Neural cell (in vitro differentiated cells): ENCODE results near the gene MRTFA. TPM values are rescaled to one million over a fixed set of nuclear protein-coding genes. Genes with fewer than 3 reads are reported as not detected.

ENCODE experiments used
- H2AFZ ChIP-seq: fragments of 200-600, 300-800 bp; sonication (generic), shearing (Covaris generic); 2 replicates; pipeline ENCODE4 v1.6.0; 2014; ENCODE audit warnings: low read depth, mild to moderate bottlenecking, antibody characterized with exemption, low read length, moderate library complexity
- H3F3A ChIP-seq: fragments of 200-600 bp; shearing (Covaris generic); 2 replicates; pipeline ENCODE4 v1.6.1; 2016; ENCODE audit warnings: mild to moderate bottlenecking, moderate library complexity, mixed read lengths, antibody characterized with exemption, low read length; ENCODE audit not compliant: insufficient read depth, poor library complexity, severe bottlenecking
- H3K27ac ChIP-seq: fragments of 200-600, 300-800 bp; sonication (generic), shearing (Covaris generic); 2 replicates; pipeline ENCODE4 v1.5.1; 2014; ENCODE audit warnings: mild to moderate bottlenecking, low read length, moderate library complexity
- H3K27me3 ChIP-seq: fragments of 300-800, 200-600 bp; sonication (generic), shearing (Covaris generic); 2 replicates; pipeline ENCODE4 v1.6.0; 2014; ENCODE audit warnings: mild to moderate bottlenecking, low read depth, low read length, moderate library complexity; ENCODE audit not compliant: insufficient read depth
- H3K36me3 ChIP-seq: fragments of 300-800, 200-600 bp; sonication (generic), shearing (Covaris generic); 2 replicates; pipeline ENCODE4 v1.5.1; 2014; ENCODE audit warnings: mild to moderate bottlenecking, antibody characterized with exemption, low read length, moderate library complexity; ENCODE audit not compliant: insufficient read depth
- H3K4me2 ChIP-seq: fragments of 300-800, 200-600 bp; sonication (generic), shearing (Covaris generic); 2 replicates; pipeline ENCODE4 v1.6.0; 2014; ENCODE audit warnings: mild to moderate bottlenecking, low read length
- H3K4me3 ChIP-seq: fragments of 300-800, 200-600 bp; sonication (generic), shearing (Covaris generic); 2 replicates; pipeline ENCODE4 v1.5.1; 2014; ENCODE audit warnings: mild to moderate bottlenecking, low read length, moderate library complexity
- H3K79me2 ChIP-seq: fragments of 200-600 bp; shearing (Covaris generic); replicated peaks from 2 replicates; pipeline ENCODE4 v1.6.0; 2014; ENCODE audit warnings: mild to moderate bottlenecking, low read length, moderate library complexity; ENCODE audit not compliant: insufficient read depth
- H3K9ac ChIP-seq: fragments of 300-800, 200-600 bp; sonication (generic), shearing (Covaris generic); 2 replicates; pipeline ENCODE4 v1.6.1; 2016; ENCODE audit warnings: mild to moderate bottlenecking, low read length, mixed read lengths
- H3K9me2 ChIP-seq: fragments of 200-600 bp; shearing (Covaris generic); 2 replicates; pipeline ENCODE4 v1.6.1; 2016; ENCODE audit warnings: mild to moderate bottlenecking, low read length, mixed read lengths; ENCODE audit not compliant: insufficient read depth
- H3K9me3 ChIP-seq: fragments of 200-600, 300-800 bp; sonication (generic), shearing (Covaris generic); 2 replicates; pipeline ENCODE4 v1.6.1; 2016; ENCODE audit warnings: mild to moderate bottlenecking, mixed run types, low read length, moderate library complexity, mixed read lengths
- H4K20me1 ChIP-seq: fragments of 200-600 bp; shearing (Covaris generic); 2 replicates; pipeline ENCODE4 v1.6.1; 2016; ENCODE audit warnings: mild to moderate bottlenecking, mixed run types; ENCODE audit not compliant: insufficient read depth
- CTCF ChIP-seq: fragments of 450-650 bp; IDR thresholded peaks from 2 replicates; pipeline ENCODE4 v1.5.1; 2014; ENCODE audit warnings: antibody characterized with exemption, mild to moderate bottlenecking, moderate library complexity; ENCODE audit not compliant: poor library complexity, severe bottlenecking
- EP300 ChIP-seq: fragments of 450-650 bp; conservative IDR thresholded peaks from 2 replicates; pipeline ENCODE4 v1.6.1; 2014; ENCODE audit warnings: antibody characterized with exemption, mild to moderate bottlenecking, moderate library complexity; ENCODE audit not compliant: poor library complexity, severe bottlenecking
- EZH2 ChIP-seq: fragments of 200-600, 300-800 bp; shearing (Covaris generic), sonication (generic); IDR thresholded peaks from 2 replicates; pipeline ENCODE4 v1.6.1; 2014; ENCODE audit warnings: antibody characterized with exemption, low read length, borderline replicate concordance, mild to moderate bottlenecking; ENCODE audit not compliant: insufficient read depth, poor library complexity, severe bottlenecking
- MXI1 ChIP-seq: fragments of 450-650 bp; conservative IDR thresholded peaks from 2 replicates; pipeline ENCODE4 v1.6.1; 2014; ENCODE audit warnings: antibody characterized with exemption, mild to moderate bottlenecking; ENCODE audit not compliant: poor library complexity, severe bottlenecking
- POLR2AphosphoS5 ChIP-seq: IDR thresholded peaks from 2 replicates; pipeline ENCODE4 v1.6.1; 2012
- RAD21 ChIP-seq: fragments of 450-650 bp; conservative IDR thresholded peaks from 2 replicates; pipeline ENCODE4 v1.6.1; 2014; ENCODE audit warnings: antibody characterized with exemption, mild to moderate bottlenecking, moderate library complexity
- REST ChIP-seq: IDR thresholded peaks from 2 replicates; pipeline ENCODE4 v1.6.1; 2012; ENCODE audit warnings: borderline replicate concordance
- SMC3 ChIP-seq: fragments of 450-650 bp; conservative IDR thresholded peaks from 2 replicates; pipeline ENCODE4 v1.6.1; 2014; ENCODE audit warnings: antibody characterized with exemption, mild to moderate bottlenecking, moderate library complexity; ENCODE audit not compliant: poor library complexity
- TAF1 ChIP-seq: IDR thresholded peaks from 2 replicates; pipeline ENCODE4 v1.6.1; 2012; ENCODE audit warnings: low read depth
- polyA plus RNA-seq: library from polyadenylated mRNA; depleted of rRNA; stranded (reverse); fragments of >200 nt; gene quantifications from 2 replicates; pipeline ENCODE4 v1.2.3, GENCODE V29; 2014

The MRTFA gene
- polyA plus RNA-seq, 1 donor from 2014 or later, result 19.3 TPM

GRCh38 chr22:40423882-40424640 lies 212.5 kb downstream of the MRTFA start:
- Histone ChIP-seq H3K9me3 (no peaks in the 10 kb centered on the region), H3K79me2 (no peaks in the 10 kb centered on the region), H3F3A (no peaks in the 10 kb centered on the region), H4K20me1 (no peaks in the 10 kb centered on the region), H3K4me2 (no peak overlapping the region), H3K4me3 (no peak overlapping the region), H3K27ac (no peak overlapping the region), H2AFZ (no peak overlapping the region), H3K9me2 (no peaks in the 10 kb centered on the region), H3K36me3 (no peaks in the 10 kb centered on the region), H3K27me3 (no peaks in the 10 kb centered on the region), H3K9ac (no peak overlapping the region)
- TF ChIP-seq EP300, result no peak
- no peak for TF ChIP-seq REST
- TF ChIP-seq EZH2, result no peak
- TF ChIP-seq CTCF, result no peak
- no peak for TF ChIP-seq MXI1
- TF ChIP-seq SMC3, result no peak
- TF ChIP-seq TAF1, result no peak

- Histone ChIP-seq H3K27me3 (no peaks in the 10 kb centered on the region), H2AFZ (no peak overlapping the region), H3K36me3 (no peaks in the 10 kb centered on the region), H3K9me3 (no peaks in the 10 kb centered on the region), H3F3A (no peaks in the 10 kb centered on the region), H3K79me2 (no peaks in the 10 kb centered on the region), H3K9me2 (no peaks in the 10 kb centered on the region), H4K20me1 (no peaks in the 10 kb centered on the region), H3K27ac (no peak overlapping the region), H3K4me2 (no peak overlapping the region), H3K9ac (no peak overlapping the region), H3K4me3 (no peak overlapping the region)
- no peak for TF ChIP-seq POLR2AphosphoS5
- no peak for TF ChIP-seq MXI1
- no peak for TF ChIP-seq EZH2
- TF ChIP-seq EP300, result no peak
- TF ChIP-seq RAD21, result no peak
- TF ChIP-seq TAF1, result no peak
- no peak for TF ChIP-seq SMC3
- TF ChIP-seq REST, result no peak
- no peak for TF ChIP-seq CTCF
Measured at GRCh38 chr22:40423310-40423688, 213.2 kb downstream of the MRTFA start.
